G401.6 (cell line): ENCODE results near the gene OSBPL7.

Source experiments
- FAIRE-seq: peaks from 2 replicates; lab custom pipeline; 2012; peaks lifted over from hg19 to GRCh38; lab: Jason Lieb, UNC

The OSBPL7 gene

DNA sequence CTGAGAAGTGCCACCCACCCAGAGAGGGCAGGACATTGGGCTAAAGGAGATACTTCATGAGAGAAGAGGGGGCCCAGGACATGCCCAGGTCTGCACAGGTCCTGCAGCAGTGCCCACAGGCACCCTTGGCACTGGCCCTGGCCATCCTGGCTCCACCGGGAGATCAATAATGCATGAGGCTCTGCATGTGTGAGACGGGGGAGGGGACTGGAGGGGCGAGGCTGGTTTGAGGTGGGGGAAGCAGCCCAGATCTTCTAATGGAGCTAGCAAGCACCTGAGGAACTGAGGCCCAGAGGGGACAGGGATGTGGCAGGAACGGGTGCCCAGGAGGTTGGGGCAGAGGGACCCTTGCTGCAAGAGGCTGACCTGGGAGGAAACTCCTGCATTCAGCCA lies 567 bp downstream of the OSBPL7 start:
- FAIRE-seq, result no peak

DNA sequence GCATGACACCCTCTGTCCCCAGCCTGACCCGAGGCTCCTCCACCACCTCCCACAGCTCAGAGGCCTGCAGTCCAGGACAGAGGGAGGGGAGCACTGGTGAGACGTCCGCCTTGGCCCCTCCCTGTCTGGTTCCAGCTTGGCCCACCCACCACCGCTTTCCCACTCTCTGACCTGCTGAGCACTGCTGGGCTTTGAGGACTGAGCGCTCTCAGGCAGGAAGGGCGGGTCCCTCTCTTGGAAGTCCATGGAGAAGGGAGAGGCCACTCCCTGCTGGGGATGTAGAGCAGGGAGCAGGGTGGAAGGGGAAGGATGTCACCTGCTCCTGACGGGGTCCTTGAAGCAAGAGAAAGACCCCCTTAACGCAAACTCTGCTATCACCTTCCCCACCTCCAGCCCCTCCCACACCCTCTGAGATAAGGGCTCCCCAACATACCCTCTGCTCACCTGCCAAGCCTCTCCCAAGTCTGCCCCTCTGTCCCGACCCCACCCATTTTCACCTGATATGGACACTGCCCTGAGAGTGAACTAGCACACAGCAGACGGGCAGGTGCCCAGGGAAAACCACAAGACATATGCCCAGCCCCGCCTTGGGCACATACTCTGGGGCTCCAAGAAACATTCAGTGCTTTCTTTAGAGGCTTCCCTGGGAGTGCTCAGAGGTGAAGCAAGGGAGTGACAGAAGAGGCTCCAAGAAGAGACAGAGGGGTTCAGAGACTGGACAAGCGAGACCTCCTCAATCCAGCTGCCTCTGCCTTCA lies 1.4 kb downstream of the OSBPL7 start:
- FAIRE-seq, result no peak

DNA sequence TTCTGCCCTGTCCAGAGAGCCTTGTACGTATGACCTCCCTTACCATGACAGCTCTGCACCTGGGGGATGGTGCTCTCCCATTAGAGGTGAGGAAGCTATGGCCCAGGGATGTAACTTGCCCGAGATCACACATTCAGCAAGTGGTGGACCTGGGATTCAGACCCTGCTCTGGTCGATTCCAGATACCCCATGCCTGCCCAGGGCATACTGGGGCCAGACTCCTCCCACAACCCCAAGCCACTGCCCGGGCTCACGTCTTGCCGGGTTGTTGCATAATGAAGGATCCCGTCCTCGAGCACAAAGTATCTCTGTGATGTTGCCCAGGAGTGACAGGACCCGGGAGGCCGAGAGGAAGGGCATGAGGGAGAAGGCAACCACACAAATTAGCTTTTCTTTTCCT lies 2.1 kb downstream of the OSBPL7 start:
- no peak for FAIRE-seq

DNA sequence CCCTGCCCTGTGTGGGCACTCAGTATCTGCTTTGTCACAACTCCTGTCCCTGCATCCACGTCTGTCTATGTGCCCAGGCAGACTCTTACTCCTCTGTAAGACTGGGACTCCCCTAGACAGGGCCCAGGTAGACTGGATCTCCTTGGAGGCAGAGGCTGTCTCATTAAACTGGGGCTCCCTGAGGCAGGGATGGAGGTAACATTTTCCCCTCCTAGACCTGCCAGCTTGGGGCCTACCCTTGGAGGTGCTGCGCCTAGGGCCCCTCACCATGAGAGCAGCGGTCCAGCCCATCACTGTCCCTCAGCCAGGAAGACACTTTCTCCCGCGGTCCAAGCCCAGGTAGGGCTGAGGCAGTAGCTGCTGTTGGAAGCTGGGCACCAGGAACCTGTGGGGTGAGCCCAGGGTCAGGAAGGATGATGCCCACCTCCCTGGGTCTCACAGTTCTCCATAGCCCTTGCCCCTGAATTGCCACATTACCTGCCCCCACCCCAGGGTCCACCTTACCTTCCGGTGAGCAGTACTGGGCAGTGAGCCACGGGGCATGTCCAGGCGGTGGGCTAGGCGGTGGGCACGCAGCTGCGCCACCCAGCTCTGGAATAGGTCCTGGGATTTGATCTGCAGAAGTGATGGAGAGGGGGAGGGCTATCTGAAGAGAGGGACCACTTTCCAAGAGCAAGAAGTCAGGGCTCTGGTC lies 3.4 kb downstream of the OSBPL7 start:
- no peak for FAIRE-seq

DNA sequence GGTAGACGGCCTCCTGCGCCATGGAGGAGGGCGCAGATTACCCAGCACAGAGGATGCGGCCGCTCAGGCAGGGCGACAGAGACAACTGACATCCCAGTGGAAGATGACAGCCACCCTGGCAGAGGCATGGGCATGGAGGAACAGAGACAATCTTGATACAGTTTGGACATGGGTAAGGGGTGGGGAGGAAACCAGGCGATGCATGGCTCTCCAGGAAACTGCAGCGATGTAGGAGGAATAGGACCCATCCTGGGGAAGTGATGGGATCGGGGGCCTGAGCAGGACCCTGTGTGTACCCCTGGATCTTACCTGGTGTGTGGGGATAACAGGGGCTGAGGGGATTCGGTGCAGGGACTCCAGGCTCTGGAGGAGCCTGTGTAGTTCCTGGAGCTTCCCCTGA lies 4.6 kb downstream of the OSBPL7 start:
- no peak for FAIRE-seq

DNA sequence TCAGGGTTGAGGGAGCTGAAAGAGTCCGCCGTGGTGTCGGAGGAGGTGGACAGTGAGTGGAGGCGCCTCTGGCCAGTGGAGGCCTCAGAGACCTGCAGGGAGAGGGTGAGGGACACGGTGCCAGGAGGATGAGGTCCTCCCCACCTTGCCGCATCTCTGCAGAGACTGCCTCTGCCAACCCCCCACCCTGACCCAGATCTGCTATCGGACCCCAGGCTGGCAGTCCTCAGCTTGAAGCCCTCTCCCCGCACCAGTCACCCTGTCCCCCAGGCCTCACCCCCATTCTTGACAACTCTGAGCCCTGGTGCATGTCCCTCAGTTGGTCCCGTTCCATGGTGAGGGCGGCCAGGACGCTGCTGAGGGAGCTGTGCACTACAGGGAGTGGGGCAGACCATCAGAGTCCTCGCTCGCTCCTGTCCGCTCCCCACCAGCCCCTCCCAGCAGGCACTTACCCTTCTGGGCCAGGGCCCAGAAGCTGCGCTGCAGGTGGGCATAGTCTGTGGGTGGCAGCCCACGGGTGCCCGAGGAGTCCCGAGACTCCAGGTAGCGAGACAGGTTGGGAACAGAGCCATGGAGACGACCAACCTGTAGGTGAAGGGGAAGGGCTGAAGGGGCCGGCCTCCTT lies 5.4 kb downstream of the OSBPL7 start:
- no peak for FAIRE-seq

DNA sequence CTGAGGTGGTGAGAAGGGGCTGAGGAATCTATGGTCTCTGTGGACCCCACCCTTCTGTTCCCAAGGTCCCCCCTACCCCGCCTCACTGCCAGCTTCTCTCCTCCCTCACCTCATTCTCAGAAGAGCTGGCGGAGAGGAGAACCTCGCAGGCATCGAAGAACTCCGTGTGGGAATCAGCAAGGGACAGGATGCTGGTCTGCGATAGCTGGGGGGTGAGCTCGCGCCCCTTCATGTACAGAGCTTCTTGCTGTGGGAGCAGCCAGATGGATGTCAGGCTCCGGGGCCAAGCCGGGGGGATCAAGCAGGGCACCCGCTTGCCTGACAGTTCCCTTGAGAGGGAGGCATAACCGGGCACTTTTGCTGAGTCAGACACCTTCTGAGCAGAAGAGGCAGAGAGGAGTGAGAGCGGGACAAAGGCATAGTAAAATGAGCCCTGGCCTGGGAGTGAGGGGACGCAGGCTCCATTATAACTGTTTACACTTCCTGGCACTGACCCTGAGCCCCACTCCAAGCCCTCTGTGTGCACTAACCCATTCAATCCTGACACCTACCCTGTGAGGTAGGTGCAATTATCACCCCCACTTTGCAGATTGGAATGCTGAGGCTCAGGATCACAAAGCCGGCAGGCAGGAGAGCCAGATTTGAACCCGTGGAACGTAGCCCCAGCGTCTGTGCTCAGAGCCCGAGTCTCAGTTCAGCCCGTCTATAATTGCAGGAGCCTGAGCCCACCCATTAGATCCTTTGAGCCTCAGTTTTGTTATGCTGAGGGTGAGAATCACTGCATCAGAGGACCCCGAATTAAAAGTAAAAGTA lies 6.3 kb downstream of the OSBPL7 start:
- no peak for FAIRE-seq

DNA sequence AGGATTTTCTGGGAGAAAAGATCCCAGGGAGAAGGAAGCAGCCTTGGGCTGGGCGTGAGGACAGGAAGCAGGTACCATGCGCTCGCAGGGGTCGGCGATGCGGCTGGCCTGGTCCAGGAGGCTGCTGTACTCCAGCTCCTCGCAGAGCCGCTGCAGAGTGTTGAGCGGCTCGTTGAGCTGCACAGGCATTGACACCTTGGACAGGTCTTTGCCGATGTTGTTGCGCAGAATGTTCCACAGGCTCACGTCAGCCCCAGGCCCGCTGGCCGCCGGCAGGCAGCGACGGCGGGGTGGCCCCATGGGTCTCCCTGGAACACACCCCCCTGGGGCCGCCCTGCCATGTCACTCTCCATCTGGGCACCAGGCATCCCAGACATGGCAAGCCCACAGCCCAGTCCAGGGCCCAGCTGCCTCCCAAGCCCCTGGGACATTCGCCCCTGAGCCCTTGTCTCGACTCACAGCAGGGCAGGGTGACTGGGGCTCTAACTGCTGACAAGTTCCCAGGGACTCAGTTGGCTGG lies 8.0 kb downstream of the OSBPL7 start:
- FAIRE-seq, result no peak

DNA sequence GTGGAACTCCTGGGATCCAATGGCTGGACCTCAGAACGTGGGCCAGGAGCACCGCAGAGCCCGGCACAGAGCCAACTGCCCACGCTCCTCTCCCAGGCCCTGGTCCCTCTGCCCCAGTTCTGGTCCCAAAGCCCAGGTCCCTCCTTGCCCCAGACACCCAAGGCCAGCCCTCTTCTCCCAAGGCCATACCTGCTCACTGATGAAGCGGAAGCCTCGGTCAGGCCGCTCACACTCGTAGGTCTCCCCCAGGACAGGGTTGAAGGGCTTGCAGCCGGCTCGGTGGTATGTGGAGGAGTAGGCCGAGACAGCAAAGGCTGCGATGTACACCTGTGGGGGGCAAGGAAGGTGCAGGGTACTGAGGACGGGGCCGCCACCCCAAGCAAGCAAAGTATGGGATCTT lies 8.5 kb downstream of the OSBPL7 start:
- FAIRE-seq, result no peak

DNA sequence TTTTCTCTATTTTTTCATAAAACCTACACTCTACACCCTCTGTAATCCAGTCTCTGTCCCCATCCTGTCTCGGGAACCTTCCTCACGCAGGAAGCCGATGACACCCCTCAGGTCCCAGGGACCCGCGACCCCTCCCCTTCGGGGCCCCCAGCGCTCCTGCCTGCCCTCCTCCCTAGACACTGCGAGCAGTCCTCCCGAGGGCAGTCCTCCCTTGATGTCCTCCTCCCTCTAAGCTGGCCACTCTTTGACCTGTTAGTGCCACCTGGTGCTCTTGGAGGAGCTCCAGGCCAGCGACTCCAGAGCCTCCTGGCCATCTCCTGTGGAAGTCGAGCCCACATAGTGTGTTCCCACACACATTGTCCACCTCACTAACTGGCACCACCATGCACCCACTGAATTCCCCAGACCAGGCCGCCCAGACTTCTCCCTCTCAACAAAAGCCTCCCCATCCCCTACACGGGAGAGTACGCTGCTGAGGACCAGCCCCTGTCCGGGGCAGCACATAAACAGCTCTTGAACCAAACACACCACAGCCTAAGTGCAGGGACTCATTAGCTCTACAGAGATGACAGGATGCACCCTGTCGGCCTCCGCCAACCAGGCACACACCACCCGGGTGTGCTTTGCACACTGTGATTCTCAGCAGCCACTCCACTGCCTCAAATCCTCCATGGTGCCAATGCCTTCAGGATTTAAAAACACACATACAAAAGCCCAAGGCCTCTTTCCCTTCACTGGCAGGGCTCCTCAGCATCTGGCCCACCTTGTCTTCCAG lies 9.3 kb downstream of the OSBPL7 start:
- FAIRE-seq, result no peak

DNA sequence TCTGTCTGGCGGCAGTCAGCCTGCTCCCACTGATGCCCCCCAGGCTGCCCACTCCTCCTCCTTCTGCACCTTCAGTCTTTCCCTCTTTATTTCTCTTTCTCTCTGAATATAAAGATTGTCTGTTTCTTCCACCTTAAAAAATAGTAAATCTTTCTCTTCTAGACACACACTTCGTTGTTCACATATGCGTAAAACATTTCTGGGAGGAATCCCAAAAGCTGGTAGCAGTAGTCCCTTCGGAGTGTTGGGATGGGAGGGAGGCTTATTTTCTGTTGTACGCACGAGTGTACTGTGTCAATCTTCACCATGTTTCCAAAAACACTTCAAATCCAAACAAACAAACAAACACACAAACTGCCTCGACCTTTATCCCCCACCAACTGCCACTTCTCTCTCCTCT lies 9.9 kb downstream of the OSBPL7 start:
- no peak for FAIRE-seq

DNA sequence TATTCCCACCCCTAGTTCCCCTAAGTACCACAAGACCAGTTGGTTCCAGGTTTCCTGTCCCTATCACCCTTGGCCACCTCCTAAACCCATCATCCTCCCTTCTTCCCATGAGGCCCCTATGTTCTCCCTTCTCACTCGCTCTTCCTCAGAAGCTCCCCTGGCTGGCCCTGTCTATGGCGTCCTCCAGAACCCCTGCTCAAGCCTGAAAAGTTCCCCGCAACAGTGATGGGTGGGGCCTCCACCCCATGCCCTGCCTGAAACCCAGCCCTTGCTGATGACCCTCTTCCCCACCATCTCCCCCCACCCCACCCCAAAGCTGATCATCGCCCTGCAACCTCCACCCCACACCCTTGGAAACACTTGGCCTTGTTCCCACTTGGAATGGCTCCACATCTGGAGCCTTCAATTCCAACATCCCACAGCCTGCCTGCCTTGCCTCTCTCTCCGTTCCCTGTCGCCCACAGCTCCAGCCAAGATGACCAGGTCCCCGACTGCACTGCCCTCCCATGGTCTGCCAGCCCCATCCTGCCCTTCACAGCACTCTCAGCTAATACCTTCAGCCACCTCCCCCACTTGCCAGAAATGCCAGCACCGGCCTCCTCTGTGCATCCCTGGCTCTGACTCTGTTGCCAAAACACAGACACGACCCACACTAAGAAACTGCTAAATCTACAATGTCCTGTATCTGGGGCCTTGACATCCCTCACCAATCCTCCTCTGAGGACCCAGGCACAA lies 10.5 kb downstream of the OSBPL7 start:
- FAIRE-seq, result no peak

DNA sequence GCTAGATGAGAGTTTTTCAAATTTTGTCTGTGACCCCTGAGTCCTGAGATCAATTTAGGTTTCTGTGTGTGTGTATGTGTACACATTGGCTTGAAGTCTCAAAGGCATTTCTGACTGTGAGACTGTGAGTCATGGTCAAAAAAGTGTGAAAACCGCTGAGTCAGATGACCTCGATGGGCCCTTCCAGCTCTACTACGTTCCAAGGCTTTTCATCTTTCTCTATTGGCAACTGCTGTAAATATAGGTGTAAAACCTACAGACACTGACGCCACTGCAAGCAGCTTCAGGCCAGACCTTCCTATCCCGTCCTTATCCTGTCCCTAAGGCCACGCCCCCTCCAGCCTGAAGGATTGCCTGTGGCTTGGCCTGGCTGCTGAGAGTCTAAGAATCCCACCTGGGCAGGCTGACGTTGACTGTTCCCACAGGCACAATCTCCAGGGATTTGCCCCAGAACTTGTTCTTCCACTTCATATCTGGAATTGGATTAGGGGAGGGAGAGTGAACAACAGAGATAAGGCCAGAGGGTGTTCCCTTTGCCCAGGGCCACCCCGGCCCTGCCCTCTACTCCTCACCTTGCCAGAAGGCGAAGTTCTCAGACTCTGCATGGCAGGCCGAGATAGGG lies 11.3 kb downstream of the OSBPL7 start:
- FAIRE-seq, result no peak

DNA sequence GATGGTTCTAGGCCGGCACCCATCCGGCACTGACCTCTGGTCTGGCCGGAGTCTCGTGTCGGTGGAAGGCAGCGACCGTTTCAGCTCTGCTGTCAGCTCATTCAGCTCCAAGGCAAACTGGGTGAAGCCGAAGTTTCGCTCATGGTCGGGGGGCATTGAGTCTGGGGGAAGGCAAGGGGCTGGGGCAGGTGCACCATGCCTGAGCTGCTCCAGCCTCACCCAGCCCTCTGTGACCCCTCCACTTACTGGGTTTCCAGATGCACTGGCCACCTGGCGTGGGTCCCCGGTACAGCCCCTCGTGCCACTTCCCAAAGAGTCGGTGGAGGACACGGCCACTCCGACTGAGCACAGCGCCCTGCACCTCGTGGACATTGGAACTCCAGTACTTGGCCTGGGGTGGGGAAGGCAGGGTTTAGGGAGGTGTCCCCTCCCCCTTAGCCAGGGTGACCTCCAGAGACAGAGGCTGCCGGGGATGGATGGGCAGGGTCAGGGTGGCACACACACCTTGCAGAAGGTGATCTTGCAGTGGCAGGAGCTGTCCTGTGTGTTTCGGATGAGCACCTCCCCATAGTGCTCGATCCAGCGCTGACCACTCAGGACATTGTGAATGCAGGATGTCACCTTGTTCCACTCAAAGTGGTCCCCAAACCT lies 12.6 kb downstream of the OSBPL7 start:
- FAIRE-seq, result no peak

DNA sequence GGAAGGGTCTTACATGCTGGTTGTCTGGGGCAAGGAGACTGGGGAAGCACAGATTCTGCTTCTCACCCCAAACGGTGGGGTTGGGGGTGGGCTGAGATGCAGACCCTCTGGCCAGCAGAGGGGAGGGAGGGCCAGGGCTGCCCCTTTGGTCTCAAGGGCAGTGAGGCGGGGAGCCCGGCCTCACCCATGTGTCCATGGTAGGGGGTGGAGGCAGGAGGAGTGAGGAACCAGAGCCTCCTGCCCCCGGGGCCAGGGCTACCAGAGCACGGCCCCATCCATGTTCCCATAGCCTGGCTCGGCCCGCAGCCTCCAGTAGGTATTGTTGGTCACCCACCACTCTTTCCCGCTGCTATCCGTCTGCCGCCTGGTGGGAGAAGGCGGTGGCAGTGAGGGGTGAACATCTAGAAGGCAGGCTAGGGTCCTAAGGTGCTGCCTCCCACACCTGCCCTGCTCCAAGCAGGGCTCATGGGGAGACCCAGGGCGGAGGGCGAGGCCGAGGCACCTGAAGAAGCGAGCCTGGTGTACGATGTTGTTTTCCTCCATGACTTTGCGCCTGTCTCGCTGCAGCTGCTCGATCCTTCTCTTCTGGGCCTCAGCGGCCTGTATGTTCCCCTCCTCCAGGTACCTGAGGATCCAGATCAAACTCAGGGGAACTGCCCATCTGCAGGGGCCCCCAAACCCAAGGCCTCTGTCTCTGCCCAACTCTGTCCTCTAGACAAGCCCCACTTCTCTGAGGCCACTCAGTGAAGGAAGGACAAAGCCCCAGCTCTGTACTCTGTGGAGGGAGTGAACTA lies 13.4 kb downstream of the OSBPL7 start:
- FAIRE-seq, result no peak

DNA sequence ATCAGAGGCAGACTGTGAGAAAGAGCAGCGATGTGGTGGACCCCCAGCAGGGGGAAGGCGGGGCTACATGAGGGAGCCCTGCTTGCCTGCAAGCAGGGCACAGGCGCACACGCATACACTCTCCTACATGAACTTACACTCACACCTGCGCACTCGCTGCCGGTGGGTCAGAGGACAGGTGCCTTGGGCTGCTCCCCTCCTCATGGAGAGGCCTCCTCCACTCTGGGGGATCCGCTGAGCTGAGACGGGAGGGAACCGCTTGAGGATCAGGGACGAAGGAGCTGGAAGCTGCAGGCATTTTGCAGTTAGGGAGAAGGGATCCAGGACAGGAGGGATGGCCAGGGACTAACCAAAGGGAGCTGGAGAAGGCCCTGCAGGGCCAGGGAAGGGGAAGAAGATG lies 14.2 kb downstream of the OSBPL7 start:
- no peak for FAIRE-seq

DNA sequence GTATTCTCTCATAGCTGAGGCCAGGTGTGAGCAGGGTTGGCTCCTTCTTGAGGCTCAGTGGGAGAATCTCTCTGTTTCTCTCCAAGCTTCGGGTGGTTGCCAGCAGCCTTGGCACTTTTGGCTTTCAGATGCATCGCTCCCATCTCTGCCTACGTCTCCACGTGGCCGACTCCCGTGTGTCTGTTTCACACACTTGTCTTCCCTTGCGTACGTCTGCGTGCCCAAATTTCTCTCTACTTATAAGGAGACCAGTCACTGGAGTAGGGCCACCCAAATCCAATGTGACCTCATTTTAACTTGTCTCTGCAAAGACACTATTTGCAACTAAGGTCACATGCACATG lies 14.7 kb downstream of the OSBPL7 start:
- FAIRE-seq, result no peak

DNA sequence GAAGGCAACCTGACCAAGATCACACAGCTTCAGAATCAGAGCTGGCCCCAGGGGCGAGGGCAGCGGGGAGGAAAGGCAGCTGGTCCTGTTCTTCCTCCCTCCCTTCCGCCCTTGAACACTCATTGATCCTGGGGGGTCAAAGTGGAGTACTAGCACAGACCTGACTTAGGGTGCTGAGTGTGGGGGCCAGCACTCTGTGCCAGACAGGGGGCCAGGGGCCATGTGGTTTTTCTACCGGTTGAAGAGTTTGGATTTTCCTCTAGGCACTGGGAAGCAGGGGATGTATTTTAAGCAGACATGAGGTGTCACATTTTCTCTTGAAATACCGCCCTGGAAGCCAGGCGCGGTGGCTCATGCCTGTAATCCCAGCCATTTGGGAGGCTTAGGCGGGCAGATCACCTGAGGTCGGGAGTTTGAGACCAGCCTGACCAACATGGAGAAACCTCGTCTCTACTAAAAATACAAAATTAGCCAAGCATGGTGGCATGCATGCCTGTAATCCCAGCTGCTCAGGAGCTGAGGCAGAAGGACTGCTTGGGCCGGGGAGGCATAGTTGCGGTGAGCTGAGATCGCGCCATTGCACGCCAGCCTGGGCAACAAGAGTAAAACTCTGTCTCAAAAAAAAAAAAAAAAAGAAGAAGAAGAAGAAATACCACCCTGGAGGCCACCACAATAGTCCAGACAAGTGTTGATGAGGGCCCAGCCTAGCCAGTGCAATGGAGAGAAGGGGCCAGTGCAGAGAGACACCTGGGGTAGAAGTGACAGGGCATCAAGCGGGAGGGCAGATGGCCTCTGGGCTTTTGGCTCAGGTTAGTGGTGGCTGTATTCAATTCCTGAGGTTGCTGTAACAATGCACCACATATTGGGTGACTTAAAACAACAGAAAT lies 15.3 kb downstream of the OSBPL7 start:
- FAIRE-seq, result no peak
